GM21723 (cell line): ENCODE data around the gene NUDT3.
"Not testable (repeated sequence)": the region's sequence is repeated elsewhere in the genome, so short reads cannot be mapped to it uniquely, and the experiment has no call there.

Source experiments
- ATAC-seq: cut with Tn5 transposase; IDR thresholded peaks from one replicate; pipeline ENCODE4 v1.9.1; 2021; ENCODE audit warnings: mild to moderate bottlenecking, moderate library complexity; ENCODE audit not compliant: unreplicated experiment

Gene NUDT3

GRCh38 chr6:34263484-34263883 is 129.0 kb downstream of the NUDT3 start:
- ATAC-seq: not testable (repeated sequence)

GRCh38 chr6:34260576-34261267 is 131.7 kb downstream of the NUDT3 start:
- no peak for ATAC-seq

GRCh38 chr6:34259529-34260069 is 132.9 kb downstream of the NUDT3 start:
- no peak for ATAC-seq

GRCh38 chr6:34252395-34252794 is 140.1 kb downstream of the NUDT3 start:
- ATAC-seq: not testable (repeated sequence)

GRCh38 chr6:34249469-34250261 is 142.8 kb downstream of the NUDT3 start:
- peak; percentile 25 for ATAC-seq

- ATAC-seq: peak; percentile 73
Observed at GRCh38 chr6:34248727-34249468, 143.6 kb downstream of the NUDT3 start, which contains the start of gene SMIM29. Gene SMIM29, minus strand, starts transcription at chr6:34249006. Its CDS starts 1,215 bp downstream, at chr6:34247791.

- ATAC-seq: peak; percentile 29
Observed at GRCh38 chr6:34248198-34248726, 144.2 kb downstream of the NUDT3 start.

GRCh38 chr6:34247481-34248197 is 144.8 kb downstream of the NUDT3 start:
- ATAC-seq: no peak

GRCh38 chr6:34246563-34247391 is 145.7 kb downstream of the NUDT3 start:
- no peak for ATAC-seq

GRCh38 chr6:34246249-34246562 is 146.3 kb downstream of the NUDT3 start:
- no peak for ATAC-seq

GRCh38 chr6:34245761-34246140 is 146.7 kb downstream of the NUDT3 start:
- not testable (repeated sequence) for ATAC-seq

GRCh38 chr6:34245032-34245760 is 147.3 kb downstream of the NUDT3 start:
- ATAC-seq: not testable (repeated sequence)

GRCh38 chr6:34243901-34244884 is 148.3 kb downstream of the NUDT3 start:
- ATAC-seq: no peak

- no peak for ATAC-seq
Observed at GRCh38 chr6:34243131-34243771, 149.2 kb downstream of the NUDT3 start.

- no peak for ATAC-seq
Observed at GRCh38 chr6:34242252-34243130, 150.0 kb downstream of the NUDT3 start.
